NT2/D1 (cell line): Measurements from ENCODE around the gene TERB2.
"Not testable (repeated sequence)": the region's sequence is repeated elsewhere in the genome, so short reads cannot be mapped to it uniquely, and the experiment has no call there.

Experiments
- DNase-seq: peaks from one replicate; pipeline ENCODE4 v3.0.0-alpha.2; 2011; ENCODE audit warnings: low read depth, low spot score
- H3K27me3 ChIP-seq: 2 replicates; pipeline ENCODE4 v1.6.0; 2011; ENCODE audit warnings: mild to moderate bottlenecking; ENCODE audit not compliant: insufficient read length, insufficient read depth
- H3K36me3 ChIP-seq: 2 replicates; pipeline ENCODE4 v1.6.1; 2011; ENCODE audit warnings: mild to moderate bottlenecking, low read length, mixed read lengths; ENCODE audit not compliant: insufficient read depth, insufficient read length
- H3K4me1 ChIP-seq: 2 replicates; pipeline ENCODE4 v1.5.1; 2011; ENCODE audit not compliant: insufficient read depth, insufficient read length
- H3K4me3 ChIP-seq: 2 replicates; pipeline ENCODE4 v1.5.1; 2011; ENCODE audit warnings: low read depth; ENCODE audit not compliant: insufficient read length
- H3K9ac ChIP-seq: 2 replicates; pipeline ENCODE4 v1.6.0; 2011; ENCODE audit warnings: low read depth; ENCODE audit not compliant: insufficient read length
- H3K9me3 ChIP-seq: 2 replicates; pipeline ENCODE4 v1.5.1; 2011; ENCODE audit warnings: mild to moderate bottlenecking, low read length; ENCODE audit not compliant: insufficient read depth
- SUZ12 ChIP-seq: IDR thresholded peaks from 2 replicates; pipeline ENCODE4 v1.6.1; 2011; ENCODE audit not compliant: insufficient read length, insufficient read depth; ENCODE audit errors: extremely low read depth
- YY1 ChIP-seq: IDR thresholded peaks from 2 replicates; pipeline ENCODE4 v1.6.1; 2011; ENCODE audit not compliant: insufficient read length, insufficient read depth
- ZNF274 ChIP-seq: IDR thresholded peaks from 2 replicates; pipeline ENCODE4 v1.6.1; 2011; ENCODE audit warnings: mild to moderate bottlenecking, low read depth, low read length

TERB2 gene

DNA sequence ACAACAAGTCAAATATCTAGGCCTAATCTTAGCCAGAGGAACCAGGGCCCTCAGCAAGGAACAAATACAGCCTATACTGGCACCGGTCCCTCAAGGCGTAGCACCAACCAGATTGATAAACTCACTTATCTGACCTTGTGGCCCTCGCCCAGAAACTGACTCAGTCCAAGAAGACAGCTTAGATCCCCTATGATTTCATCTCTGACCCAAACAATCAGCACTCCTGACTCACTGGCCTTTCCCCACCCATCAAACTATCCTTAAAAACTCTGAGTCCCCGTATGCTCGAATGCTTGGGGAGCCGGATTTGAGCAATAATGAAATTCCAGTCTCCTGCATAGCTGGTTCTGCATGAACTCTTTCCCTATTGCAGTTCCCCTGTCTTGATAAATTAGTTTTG, 64.9 kb downstream of the TERB2 start:
- TF ChIP-seq SUZ12 (no peak), ZNF274 (no peak)

DNA sequence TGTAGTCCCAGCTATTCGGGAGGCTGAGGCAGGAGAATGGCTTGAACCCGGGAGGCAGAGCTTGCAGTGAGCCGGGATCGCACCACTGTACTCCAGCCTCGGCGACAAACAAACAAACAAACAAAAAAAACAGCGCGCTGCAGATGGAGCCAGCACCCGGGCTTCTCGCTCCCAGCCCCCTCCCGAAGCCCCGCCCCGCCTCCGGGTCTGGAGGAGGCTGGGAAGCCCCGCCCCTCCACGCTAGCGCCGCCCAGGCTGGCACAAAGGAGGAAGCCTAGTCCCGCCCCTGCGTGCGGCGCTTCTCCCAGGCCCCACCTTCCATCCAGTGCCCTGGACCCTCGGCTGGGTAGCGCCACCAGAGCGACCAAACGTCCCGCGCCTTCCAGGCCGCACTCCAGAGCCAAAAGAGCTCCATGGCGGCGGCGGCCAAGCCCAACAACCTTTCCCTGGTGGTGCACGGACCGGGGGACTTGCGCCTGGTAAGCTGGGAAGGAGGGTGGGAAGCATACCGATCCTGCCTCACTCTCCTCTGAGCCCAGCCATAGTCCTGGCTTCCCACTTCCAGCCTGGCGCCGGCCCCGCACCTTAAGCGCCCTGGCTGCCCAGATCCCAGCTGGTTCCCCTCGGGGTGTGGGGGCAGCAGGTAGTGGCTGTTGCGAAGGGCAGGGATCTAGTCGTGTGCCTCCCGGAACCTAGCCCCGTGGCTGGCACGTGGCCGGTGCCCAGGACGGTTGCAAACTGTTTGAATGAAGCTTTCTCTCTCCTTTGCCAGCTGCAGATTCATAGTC, 66.6 kb downstream of the TERB2 start, which contains the start of gene SORD:
TSS of gene SORD (plus strand) at position 325 of the 788 bp plus-strand sequence. CDS start at position 414, 89 bp downstream.
- Histone ChIP-seq H3K9ac (peak within 1 kb of the TSS; percentile 92), H3K9me3 (no peaks in the 10 kb centered on the region), H3K4me3 (peak within 1 kb of the TSS; percentile 84), H3K4me1 (no peaks in the 10 kb centered on the region), H3K36me3 (peaks cover 8% of the 10 kb centered on the region), H3K27me3 (no peaks in the 10 kb centered on the region)
- TF ChIP-seq YY1 (no peak), SUZ12 (no peak), ZNF274 (no peak)
- peak; percentile 87 for DNase-seq

More for the DNA sequence above, 64.9 kb downstream of the TERB2 start:
- H3K9ac ChIP-seq, result no peak overlapping the region
- H3K36me3 ChIP-seq, result no peaks in the 10 kb centered on the region
- no peak for DNase-seq
- H3K9me3 ChIP-seq, result no peaks in the 10 kb centered on the region
- H3K4me3 ChIP-seq, result no peak overlapping the region
- H3K4me1 ChIP-seq, result no peaks in the 10 kb centered on the region
- no peaks in the 10 kb centered on the region for H3K27me3 ChIP-seq

DNA sequence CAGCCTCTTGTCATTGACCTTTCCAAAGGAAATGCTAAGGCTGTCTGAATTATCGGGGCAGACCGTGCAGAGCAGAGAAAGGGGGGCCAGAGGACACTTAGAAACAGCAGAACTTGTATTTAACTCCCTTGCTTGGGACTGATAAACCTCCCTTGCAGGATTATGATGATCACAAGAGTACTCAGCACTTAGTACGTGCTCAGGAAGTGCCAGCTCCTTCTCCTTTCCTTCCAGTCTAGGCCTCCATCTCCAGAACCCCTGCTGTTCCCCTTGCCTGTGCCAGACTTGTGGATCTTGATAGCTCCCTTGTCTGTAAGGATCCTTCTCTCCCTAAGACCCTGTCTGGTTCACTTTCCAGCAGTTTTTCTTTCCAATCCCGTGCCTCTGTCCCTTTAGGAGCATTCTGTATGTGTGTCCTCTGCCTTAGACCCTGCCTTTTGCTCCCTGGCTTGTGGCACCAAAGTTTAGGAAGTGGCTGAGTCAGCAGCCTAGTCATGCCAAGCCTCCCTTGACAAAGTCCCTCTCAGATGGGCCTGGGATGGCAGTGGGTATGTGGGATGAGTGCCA, 67.3 kb downstream of the TERB2 start:
- 0 out of 2 replicates have a peak, but pooled peaks cover 2% of the 10 kb centered on the region for H3K9me3 ChIP-seq
- no peak for TF ChIP-seq ZNF274
- TF ChIP-seq YY1, result no peak
- no peak for TF ChIP-seq SUZ12

DNA sequence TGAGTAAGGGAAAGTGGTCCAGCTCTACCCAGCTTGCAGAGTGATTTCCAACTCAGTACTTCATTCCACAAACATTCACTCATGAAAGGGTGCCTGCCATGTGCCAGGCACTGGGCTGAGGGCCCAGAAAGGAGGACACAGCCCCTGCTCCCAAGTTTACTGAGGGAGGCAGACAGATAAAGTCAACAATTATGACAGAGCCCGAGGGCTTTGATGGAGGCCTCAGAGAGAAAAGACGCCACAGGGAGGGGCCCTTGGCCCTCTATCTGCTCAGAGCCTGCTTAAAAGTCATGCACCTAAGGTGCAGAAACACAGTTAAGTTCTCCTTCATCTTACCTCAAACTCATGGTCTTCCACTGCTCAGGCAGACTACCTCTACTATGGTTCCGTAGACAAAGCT, 68.2 kb downstream of the TERB2 start:
- Histone ChIP-seq H3K9me3 (peaks cover 11% of the 10 kb centered on the region; the same call in 1 of the 2 replicates), H3K36me3 (peaks cover 16% of the 10 kb centered on the region)
- not testable (repeated sequence) for H3K27me3 ChIP-seq, DNase-seq, H3K4me3 ChIP-seq, H3K9ac ChIP-seq, H3K4me1 ChIP-seq

More for the DNA sequence above, 67.3 kb downstream of the TERB2 start:
- Histone ChIP-seq H3K9ac (peak overlapping the region; percentile 92), H3K4me3 (peak overlapping the region; percentile 84), H3K36me3 (peaks cover 8% of the 10 kb centered on the region), H3K4me1 (no peaks in the 10 kb centered on the region), H3K27me3 (no peaks in the 10 kb centered on the region)
- DNase-seq, result no peak

DNA sequence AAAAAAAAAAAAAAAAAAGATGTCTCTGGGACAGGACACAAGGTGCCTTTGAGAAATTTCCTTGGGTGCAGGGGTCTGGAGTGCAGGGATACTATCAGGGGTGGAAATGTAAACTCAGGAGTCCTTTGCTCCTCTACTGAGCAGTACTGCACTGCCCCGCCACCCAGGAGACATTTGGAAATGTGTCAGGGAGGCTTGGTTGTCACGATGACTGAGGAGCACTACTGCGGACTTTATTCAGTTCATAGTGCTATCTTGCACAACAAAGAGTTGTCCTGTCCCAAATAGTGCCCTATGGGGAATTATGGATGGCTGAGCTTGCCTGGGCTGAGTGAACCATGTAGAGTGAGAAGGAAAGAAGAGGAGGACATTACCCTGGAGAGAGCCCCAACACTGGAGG, 69.1 kb downstream of the TERB2 start:
- peaks cover 22% of the 10 kb centered on the region for H3K36me3 ChIP-seq
- not testable (repeated sequence) for H3K9ac ChIP-seq, H3K4me3 ChIP-seq, H3K27me3 ChIP-seq, H3K4me1 ChIP-seq, DNase-seq
- H3K9me3 ChIP-seq, result peaks cover 11% of the 10 kb centered on the region; the same call in 1 of the 2 replicates

DNA sequence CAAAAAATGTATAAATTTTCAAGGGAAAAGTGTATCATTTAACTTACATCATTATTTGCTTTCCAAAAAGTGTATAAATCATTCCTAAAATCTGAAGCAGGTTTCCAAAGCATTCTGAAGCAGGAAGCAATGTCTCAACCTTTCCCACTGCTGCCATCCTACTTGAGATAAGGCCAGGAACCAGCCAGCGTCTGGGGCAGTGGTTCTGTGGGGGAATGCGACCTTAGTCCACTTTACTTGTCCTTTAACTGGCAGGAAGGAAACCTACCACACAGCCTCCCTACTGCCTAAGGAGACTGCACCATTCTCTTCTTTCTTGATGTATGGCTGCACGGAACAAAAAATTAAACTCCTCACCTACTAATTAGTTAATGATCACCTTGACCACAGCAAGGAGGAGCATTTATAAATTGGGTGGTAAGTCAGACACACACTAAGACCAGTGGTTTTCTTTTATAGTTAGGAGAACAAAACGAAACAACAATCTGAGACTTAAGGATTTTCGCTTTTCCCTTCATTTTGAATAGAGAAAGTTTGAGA, 70.2 kb downstream of the TERB2 start:
- H3K27me3 ChIP-seq, result no peaks in the 10 kb centered on the region
- DNase-seq, result no peak
- H3K9ac ChIP-seq, result no peak overlapping the region
- no peak overlapping the region for H3K4me3 ChIP-seq
- no peaks in the 10 kb centered on the region for H3K4me1 ChIP-seq
- peaks cover 11% of the 10 kb centered on the region; the same call in 1 of the 2 replicates for H3K9me3 ChIP-seq
- H3K36me3 ChIP-seq, result peaks cover 30% of the 10 kb centered on the region
- TF ChIP-seq ZNF274 (no peak), SUZ12 (no peak), YY1 (no peak)

DNA sequence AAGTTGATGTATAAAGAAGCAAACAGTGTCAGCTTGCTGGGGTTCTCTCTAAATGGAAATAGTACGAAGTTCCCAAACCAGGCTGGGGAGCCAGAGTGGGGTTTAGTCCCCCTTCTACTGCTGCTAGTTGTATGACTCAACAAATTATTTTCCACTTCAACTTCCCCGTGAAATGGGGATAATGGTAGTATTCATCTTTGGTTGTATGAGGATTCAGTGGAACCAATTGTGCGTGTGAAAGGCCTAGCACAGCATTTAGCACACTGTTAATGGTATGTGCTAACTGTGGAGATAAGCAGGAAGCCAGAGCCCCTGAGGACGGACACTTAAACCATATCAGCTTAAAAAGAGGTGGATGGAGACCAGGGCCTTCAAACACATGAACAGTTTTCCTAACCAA, 70.7 kb downstream of the TERB2 start:
- Histone ChIP-seq H3K27me3 (no peaks in the 10 kb centered on the region), H3K9me3 (peaks cover 11% of the 10 kb centered on the region; the same call in 1 of the 2 replicates), H3K4me1 (no peaks in the 10 kb centered on the region), H3K36me3 (peaks cover 30% of the 10 kb centered on the region), H3K9ac (no peak overlapping the region), H3K4me3 (no peak overlapping the region)
- TF ChIP-seq YY1 (no peak), ZNF274 (no peak), SUZ12 (no peak)
- no peak for DNase-seq
